ENCODE data around the gene LRRC73. TPM values are rescaled to one million over a fixed set of nuclear protein-coding genes. Genes with fewer than 3 reads are reported as not detected.
A peak's percentile ranks its signal among the peaks of the same experiment; 100 is the strongest.

The LRRC73 gene
- total and polyA plus RNA-seq, 7 experiments from 2014 or later: 0.22 to 0.84 (median 0.46) TPM; not detected in 2

GRCh38 chr6:43516367-43516696 lies 6.2 kb upstream of the LRRC73 start:
- ATAC-seq (peak; percentile 1), DNase-seq (no peak)
- H3K27ac ChIP-seq (ENCODE audit: low read depth, low read length): peak overlapping the region; percentile 96
- POLR2A ChIA-PET: interaction anchor here (0.9 to 4.1 kb wide), 13 partner anchors 10 to 1595 kb away, joined by 3 to 23 read pairs (median 4); partner anchors contain the start of genes ABCC10, BYSL, DLK2 and MED20
- no peaks in the 10 kb centered on the region for H3K9me3 ChIP-seq (ENCODE audit: control insufficient read depth in 2 of 3, low read length in 3 of 3)
- H3K27me3 Mint-ChIP-seq: no peaks in the 10 kb centered on the region
- peaks cover 0 to 45% (median 25%) of the 10 kb centered on the region in 5 donors for H3K36me3 Mint-ChIP-seq
- peaks cover 8 to 72% (median 36%) of the 10 kb centered on the region in 3 experiments for H3K36me3 ChIP-seq (ENCODE audit: control insufficient read depth in 2 of 3, insufficient read depth in 3 of 3, low read length in 3 of 3)
- no peaks in the 10 kb centered on the region for H3K9me3 Mint-ChIP-seq
- H3K4me1 Mint-ChIP-seq: peaks cover 13 to 41% (median 33%) of the 10 kb centered on the region in 7 donors
- H3K4me1 ChIP-seq (ENCODE audit: control insufficient read depth in 2 of 2, insufficient read depth in 2 of 2, low read length in 2 of 2): peaks cover 32 to 36% of the 10 kb centered on the region in 2 donors
- intact Hi-C loops (cut with micrococcal nuclease): loop anchor here (2.0 to 10.0 kb wide), 10 partner anchors 40 to 1466 kb away; partner anchors contain the start of genes SRF (in 2 of the 2), CNPY3 (in 1 of the 2), CUL7 (in 1 of the 2) and DLK2 (in 1 of the 2)
- CTCF ChIA-PET: interaction anchor here (0.7 to 6.4 kb wide), 2 partner anchors 10 to 90 kb away, joined by 3 to 35 read pairs; no protein-coding TSS in a partner anchor
- peak overlapping the region; percentile 100 for H3K4me3 ChIP-seq (ENCODE audit: low read length)
- no peaks in the 10 kb centered on the region for H3K27me3 ChIP-seq (ENCODE audit: control insufficient read depth in 2 of 2, insufficient read depth in 2 of 2, low read length in 2 of 2)
- H3K4me3 Mint-ChIP-seq: no peak overlapping the region
- no peak overlapping the region for H3K27ac Mint-ChIP-seq

- H3K27me3 Mint-ChIP-seq: no peaks in the 10 kb centered on the region
- H3K4me3 Mint-ChIP-seq: no peak overlapping the region
These were observed 5.7 kb upstream of the LRRC73 start for GRCh38 chr6:43515808-43516207.

GRCh38 chr6:43511824-43512415 lies 1.8 kb upstream of the LRRC73 start:
- Mint-ChIP-seq H3K9me3 (peaks cover 0 to 1% (median 0%) of the 10 kb centered on the region in 11 donors), H3K27me3 (peaks cover 15 to 22% (median 19%) of the 10 kb centered on the region in 5 donors), H3K36me3 (peaks cover 0 to 38% (median 23%) of the 10 kb centered on the region in 5 donors), H3K4me1 (peaks cover 28 to 62% (median 48%) of the 10 kb centered on the region in 7 donors), H3K27ac (peak overlapping the region in 3 of 9 donors; percentile 2 to 26 (median 9)), H3K4me3 (peak overlapping the region in 4 of 10 donors; percentile 3 to 80 (median 50))
- Histone ChIP-seq H3K4me3 (ENCODE audit: low read length) (no peak overlapping the region), H3K27me3 (ENCODE audit: control insufficient read depth in 2 of 2, insufficient read depth in 2 of 2, low read length in 2 of 2) (peaks cover 0 to 9% of the 10 kb centered on the region in 2 donors), H3K27ac (ENCODE audit: low read depth, low read length) (no peak overlapping the region), H3K9me3 (ENCODE audit: control insufficient read depth in 2 of 3, low read length in 3 of 3) (no peaks in the 10 kb centered on the region), H3K36me3 (ENCODE audit: control insufficient read depth in 2 of 3, insufficient read depth in 3 of 3, low read length in 3 of 3) (peaks cover 3 to 52% (median 19%) of the 10 kb centered on the region in 3 experiments), H3K4me1 (ENCODE audit: control insufficient read depth in 2 of 2, insufficient read depth in 2 of 2, low read length in 2 of 2) (peaks cover 20 to 27% of the 10 kb centered on the region in 2 donors)
- intact Hi-C loops (cut with micrococcal nuclease): loop anchor here in 1 of 2 donors (10.0 kb wide), 1 partner anchor 457 kb away; the partner anchor contains the start of genes CUL7, KLC4 and MRPL2
- CTCF ChIA-PET: no interaction called here
- no peak for ATAC-seq
- DNase-seq: no peak
- POLR2A ChIA-PET: interaction anchor here (0.9 to 1.3 kb wide), 2 partner anchors 11 to 18 kb away, joined by 3 to 5 read pairs; no protein-coding TSS in a partner anchor

More at GRCh38 chr6:43515808-43516207, 5.7 kb upstream of the LRRC73 start:
- Mint-ChIP-seq H3K27ac (no peak overlapping the region), H3K36me3 (peaks cover 0 to 44% (median 23%) of the 10 kb centered on the region in 5 donors), H3K9me3 (no peaks in the 10 kb centered on the region), H3K4me1 (peaks cover 14 to 43% (median 33%) of the 10 kb centered on the region in 7 donors)
- no peaks in the 10 kb centered on the region for H3K9me3 ChIP-seq (ENCODE audit: control insufficient read depth in 2 of 3, low read length in 3 of 3)
- H3K27me3 ChIP-seq (ENCODE audit: control insufficient read depth in 2 of 2, insufficient read depth in 2 of 2, low read length in 2 of 2): no peaks in the 10 kb centered on the region
- peak overlapping the region; percentile 96 for H3K27ac ChIP-seq (ENCODE audit: low read depth, low read length)
- intact Hi-C loops (cut with micrococcal nuclease): loop anchor here (2.0 to 10.0 kb wide), 10 partner anchors 39 to 1465 kb away; partner anchors contain the start of genes SRF (in 2 of the 2), CNPY3 (in 1 of the 2), CUL7 (in 1 of the 2) and DLK2 (in 1 of the 2)
- ChIA-PET CTCF (interaction anchor here (6.4 kb wide), 1 partner anchor 9 kb away, joined by 35 read pairs; no protein-coding TSS in a partner anchor), POLR2A (interaction anchor here (0.9 to 4.1 kb wide), 6 partner anchors 9 to 1595 kb away, joined by 3 to 23 read pairs (median 6); partner anchors contain the start of genes ABCC10, BYSL, MED20 and PPP2R5D)
- ATAC-seq (no peak), DNase-seq (no peak)
- H3K4me3 ChIP-seq (ENCODE audit: low read length): peak overlapping the region; percentile 100
- peaks cover 8 to 72% (median 36%) of the 10 kb centered on the region in 3 experiments for H3K36me3 ChIP-seq (ENCODE audit: control insufficient read depth in 2 of 3, insufficient read depth in 3 of 3, low read length in 3 of 3)
- H3K4me1 ChIP-seq (ENCODE audit: control insufficient read depth in 2 of 2, insufficient read depth in 2 of 2, low read length in 2 of 2): peaks cover 32 to 36% of the 10 kb centered on the region in 2 donors

- DNase-seq (no peak), ATAC-seq (no peak)
- Mint-ChIP-seq H3K36me3 (peaks cover 0 to 34% (median 23%) of the 10 kb centered on the region in 5 donors), H3K27me3 (peaks cover 15 to 22% (median 19%) of the 10 kb centered on the region in 5 donors), H3K4me1 (peaks cover 27 to 58% (median 41%) of the 10 kb centered on the region in 7 donors), H3K4me3 (peak overlapping the region in 9 of 10 donors; percentile 55 to 85 (median 63)), H3K27ac (no peak overlapping the region), H3K9me3 (peaks cover 0 to 1% (median 0%) of the 10 kb centered on the region in 11 donors)
- Histone ChIP-seq H3K4me1 (ENCODE audit: control insufficient read depth in 2 of 2, insufficient read depth in 2 of 2, low read length in 2 of 2) (peaks cover 16 to 20% of the 10 kb centered on the region in 2 donors), H3K36me3 (ENCODE audit: control insufficient read depth in 2 of 3, insufficient read depth in 3 of 3, low read length in 3 of 3) (peaks cover 3 to 45% (median 19%) of the 10 kb centered on the region in 3 experiments), H3K27me3 (ENCODE audit: control insufficient read depth in 2 of 2, insufficient read depth in 2 of 2, low read length in 2 of 2) (peaks cover 0 to 9% of the 10 kb centered on the region in 2 donors), H3K27ac (ENCODE audit: low read depth, low read length) (no peak overlapping the region), H3K4me3 (ENCODE audit: low read length) (peak overlapping the region; percentile 37), H3K9me3 (ENCODE audit: control insufficient read depth in 2 of 3, low read length in 3 of 3) (no peaks in the 10 kb centered on the region)
- intact Hi-C loops (cut with micrococcal nuclease): loop anchor here in 1 of 2 donors (10.0 kb wide), 1 partner anchor 456 kb away; the partner anchor contains the start of genes CUL7, KLC4 and MRPL2
- ChIA-PET CTCF (no interaction called here), POLR2A (interaction anchor here (0.9 to 1.3 kb wide), 2 partner anchors 10 to 17 kb away, joined by 3 to 5 read pairs; no protein-coding TSS in a partner anchor)
These were observed 649 bp upstream of the LRRC73 start for GRCh38 chr6:43510827-43511163.

GRCh38 chr6:43509142-43509983 lies 783 bp downstream of the LRRC73 start:
- peaks cover 0 to 9% of the 10 kb centered on the region in 2 donors for H3K27me3 ChIP-seq (ENCODE audit: control insufficient read depth in 2 of 2, insufficient read depth in 2 of 2, low read length in 2 of 2)
- Mint-ChIP-seq H3K4me1 (peaks cover 13 to 44% (median 32%) of the 10 kb centered on the region in 7 donors), H3K27ac (peak overlapping the region in 7 of 9 donors; percentile 1 to 76 (median 70)), H3K9me3 (peaks cover 0 to 1% (median 0%) of the 10 kb centered on the region in 11 donors), H3K36me3 (peaks cover 0 to 28% (median 15%) of the 10 kb centered on the region in 5 donors), H3K4me3 (peak overlapping the region; percentile 76 to 94 (median 84)), H3K27me3 (peaks cover 15 to 22% (median 19%) of the 10 kb centered on the region in 5 donors)
- peaks cover 1 to 47% (median 19%) of the 10 kb centered on the region in 3 experiments for H3K36me3 ChIP-seq (ENCODE audit: control insufficient read depth in 2 of 3, insufficient read depth in 3 of 3, low read length in 3 of 3)
- no peaks in the 10 kb centered on the region for H3K9me3 ChIP-seq (ENCODE audit: control insufficient read depth in 2 of 3, low read length in 3 of 3)
- DNase-seq (no peak), ATAC-seq (no peak)
- peaks cover 2 to 6% of the 10 kb centered on the region in 2 donors for H3K4me1 ChIP-seq (ENCODE audit: control insufficient read depth in 2 of 2, insufficient read depth in 2 of 2, low read length in 2 of 2)
- H3K27ac ChIP-seq (ENCODE audit: low read depth, low read length): peak overlapping the region; percentile 41
- ChIA-PET CTCF (interaction anchor here (0.9 kb wide), 1 partner anchor 17 kb away, joined by 3 read pairs; no protein-coding TSS in a partner anchor), POLR2A (interaction anchor here (0.9 to 1.1 kb wide), 3 partner anchors 32 to 580 kb away, joined by 3 read pairs; partner anchors contain the start of genes CNPY3, TJAP1 and ZNF318)
- no peak overlapping the region for H3K4me3 ChIP-seq (ENCODE audit: low read length)
- intact Hi-C loops (cut with micrococcal nuclease): loop anchor here (5.0 kb wide), 1 partner anchor 142 kb away; the partner anchor contains the start of gene ZNF318 (in 2 of the 2)
